H1 (cell line): Measurements from ENCODE around the gene ATP8B3. TPM values are rescaled to one million over a fixed set of nuclear protein-coding genes. Genes with fewer than 3 reads are reported as not detected.

Experiments used
- CBX5 ChIP-seq: fragments of 300-800, 300-1000 bp; sonication (generic); IDR thresholded peaks from 2 replicates; pipeline ENCODE4 v1.7.1; 2016; ENCODE audit warnings: antibody characterized with exemption, low read length, low read depth
- CBX8 ChIP-seq: fragments of 300-800, 300-1000 bp; sonication (generic); IDR thresholded peaks from 2 replicates; pipeline ENCODE4 v1.7.1; 2016; ENCODE audit warnings: low read depth, low read length, borderline replicate concordance
- KDM1A ChIP-seq: fragments of 200-600, 300-600 bp; sonication (generic); IDR thresholded peaks from 2 replicates; pipeline ENCODE4 v1.7.1; 2016; ENCODE audit warnings: mild to moderate bottlenecking, low read length, borderline replicate concordance
- TAF1 ChIP-seq: IDR thresholded peaks from 2 replicates; pipeline ENCODE4 v1.6.1; 2011; ENCODE audit warnings: mild to moderate bottlenecking, low read depth, low read length
- TCF12 ChIP-seq: IDR thresholded peaks from 2 replicates; pipeline ENCODE4 v1.6.1; 2011; ENCODE audit warnings: low read depth, mild to moderate bottlenecking, low read length
- USF2 ChIP-seq: IDR thresholded peaks from 2 replicates; pipeline ENCODE4 v1.6.1; 2011; ENCODE audit warnings: low read length, improper control_type of control experiment
- polyA plus RNA-seq, 7 experiments: library from polyadenylated mRNA; depleted of rRNA in 3 of 7; stranded (reverse) in 5 of 7; unstranded in 2 of 7; fragments of >200 nt in 5 of 7; fragments of 200-250 nt in 2 of 7; gene quantifications; 1 replicate in 5 of 7; 2 replicates in 1 of 7; 4 replicates in 1 of 7; pipeline versions ENCODE4 v1.2.1 to v1.2.3, GENCODE V29; 2011 to 2013; ENCODE audit warnings: missing spikeins in 2 of 7, mixed read lengths in 2 of 7
- total RNA-seq: library from RNA; stranded (reverse); fragmentation: NEBNext Ultra II Directional; extraction: Animal tissue kit (Norgen Biotek cat#: 25700); gene quantifications from 2 replicates; pipeline ENCODE4 v1.2.1, GENCODE V29; 2021

ATP8B3 gene
- total and polyA plus RNA-seq, 2 of the 8 experiments (the other 6 are each of a cell fraction or from before 2014, with no cell fraction given): 4.1 to 9.3 TPM

DNA sequence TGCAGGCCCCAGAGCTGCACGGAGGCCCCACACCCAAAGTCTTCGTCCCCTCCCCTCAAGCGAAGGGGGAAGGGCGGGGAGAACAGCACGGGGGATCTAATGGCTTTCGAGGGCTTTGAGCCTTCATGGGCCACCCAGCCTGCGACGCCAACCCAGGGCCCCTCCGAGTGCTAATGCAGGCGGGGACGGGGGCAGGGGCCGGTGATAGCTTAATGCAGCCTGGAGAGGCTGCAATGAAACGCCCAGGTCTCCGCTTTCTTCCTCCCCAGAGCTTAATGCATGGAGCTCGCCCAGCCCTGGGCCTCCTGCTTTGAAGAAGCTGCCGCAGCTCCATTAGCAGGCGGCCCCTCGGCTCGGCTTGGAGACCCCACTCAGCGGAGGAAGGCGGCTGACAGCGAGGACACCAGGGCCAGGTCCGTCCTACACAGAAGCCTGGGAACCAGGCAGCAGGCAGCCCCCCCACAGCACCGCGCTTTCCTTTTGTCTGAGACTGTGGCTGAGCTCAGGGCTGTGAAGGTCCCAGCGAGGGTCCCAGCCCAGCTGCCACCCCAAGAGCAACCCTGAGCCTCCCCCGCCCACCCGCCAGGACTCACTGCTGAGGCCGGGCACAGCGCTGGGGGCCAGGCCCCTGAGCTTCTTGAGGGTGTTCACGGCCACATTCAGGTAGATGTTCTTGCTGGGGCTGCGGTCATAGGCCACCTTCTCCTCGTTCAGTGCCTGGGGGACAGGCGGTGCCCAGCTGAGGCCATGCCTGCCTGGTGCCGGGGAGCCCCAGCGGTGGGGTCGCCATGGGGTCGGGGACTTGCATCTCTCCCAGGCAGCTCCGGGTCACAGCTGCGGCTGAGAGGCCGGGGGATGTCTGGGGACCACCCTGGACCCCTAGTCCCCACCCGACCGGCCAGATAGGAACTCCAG is 7.5 kb upstream of the ATP8B3 start (continued):
- TF ChIP-seq USF2 (no peak), TCF12 (no peak), TAF1 (no peak), CBX8 (no peak), KDM1A (no peak), CBX5 (no peak)
